Measurements from ENCODE around the gene ROBO4.

DNA sequence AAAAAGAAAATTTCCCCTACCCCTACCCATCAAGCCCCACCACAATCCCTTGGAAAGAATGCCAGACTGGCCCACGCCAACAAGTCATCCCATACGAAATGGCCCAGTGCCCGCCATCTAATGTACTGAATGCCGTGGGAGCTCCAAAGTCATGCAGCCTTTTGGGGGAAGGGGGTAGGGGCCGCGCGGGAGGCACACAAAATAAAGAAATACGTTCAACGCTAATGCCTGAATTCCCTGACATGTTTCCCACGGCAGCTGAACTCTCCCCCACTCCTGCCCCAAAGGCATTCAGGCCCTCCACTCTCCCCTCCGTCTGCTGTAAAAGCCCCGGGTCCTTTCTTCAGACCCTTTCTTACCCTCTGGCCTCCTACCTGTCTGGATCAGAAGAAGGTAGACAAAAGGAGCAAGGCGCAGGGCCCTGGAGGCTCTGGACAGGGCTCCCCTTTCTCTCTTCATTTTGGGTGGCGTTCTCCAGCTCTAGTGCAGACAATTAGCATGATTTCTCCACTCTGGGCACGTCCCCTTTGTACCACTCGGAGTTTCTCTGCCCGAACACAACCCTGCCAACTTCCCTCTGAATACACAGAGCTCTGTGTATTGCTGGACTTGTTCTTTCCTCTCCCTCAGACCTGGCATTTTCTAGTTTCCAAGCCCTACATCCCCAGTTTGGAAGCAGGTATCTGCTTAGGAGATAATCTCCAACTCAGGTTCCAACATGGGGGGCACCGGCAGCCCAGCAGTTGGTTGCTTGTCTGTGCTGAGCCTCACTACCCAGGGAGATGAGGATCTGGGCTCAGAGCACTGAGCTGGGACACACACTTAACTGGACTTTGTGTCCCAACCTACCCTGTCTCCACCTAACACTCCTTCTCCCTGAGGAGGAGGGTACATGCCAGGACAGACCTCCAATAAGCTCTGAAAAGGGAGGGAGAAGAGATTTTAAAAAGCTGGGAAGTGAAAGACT lies 38.2 kb upstream of the ROBO4 start, which contains the start of gene HEPACAM:
- TF ChIP-seq, protein P1, sequence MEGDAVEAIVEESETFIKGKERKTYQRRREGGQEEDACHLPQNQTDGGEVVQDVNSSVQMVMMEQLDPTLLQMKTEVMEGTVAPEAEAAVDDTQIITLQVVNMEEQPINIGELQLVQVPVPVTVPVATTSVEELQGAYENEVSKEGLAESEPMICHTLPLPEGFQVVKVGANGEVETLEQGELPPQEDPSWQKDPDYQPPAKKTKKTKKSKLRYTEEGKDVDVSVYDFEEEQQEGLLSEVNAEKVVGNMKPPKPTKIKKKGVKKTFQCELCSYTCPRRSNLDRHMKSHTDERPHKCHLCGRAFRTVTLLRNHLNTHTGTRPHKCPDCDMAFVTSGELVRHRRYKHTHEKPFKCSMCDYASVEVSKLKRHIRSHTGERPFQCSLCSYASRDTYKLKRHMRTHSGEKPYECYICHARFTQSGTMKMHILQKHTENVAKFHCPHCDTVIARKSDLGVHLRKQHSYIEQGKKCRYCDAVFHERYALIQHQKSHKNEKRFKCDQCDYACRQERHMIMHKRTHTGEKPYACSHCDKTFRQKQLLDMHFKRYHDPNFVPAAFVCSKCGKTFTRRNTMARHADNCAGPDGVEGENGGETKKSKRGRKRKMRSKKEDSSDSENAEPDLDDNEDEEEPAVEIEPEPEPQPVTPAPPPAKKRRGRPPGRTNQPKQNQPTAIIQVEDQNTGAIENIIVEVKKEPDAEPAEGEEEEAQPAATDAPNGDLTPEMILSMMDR (conservative IDR thresholded peaks at IDR 0.05; ENCODE audit: low read depth, low read length), result no peak
- TF ChIP-seq EZH2phosphoT487 (IDR thresholded peaks at IDR 0.05; ENCODE audit: borderline replicate concordance, low read length) (no peak), EZH2 (IDR thresholded peaks at IDR 0.05; ENCODE audit: low read length, unreplicated experiment) (no peak)
